Lung (tissue), 12 donors: ENCODE measurements around the gene KCTD11. TPM values are rescaled to one million over a fixed set of nuclear protein-coding genes. Genes with fewer than 3 reads are reported as not detected.

Experiments used
- ATAC-seq: fragments of 200-7000 bp; cut with Tn5 transposase; one replicate; pipeline ENCODE4 v1.9.1; 2020; ENCODE audit warnings: moderate number of reproducible peaks; ENCODE audit not compliant: insufficient read depth, low FRiP score
- DNase-seq, 3 donors: peaks; one replicate each; pipeline ENCODE4 v3.0.0-alpha.2; 2013 to 2017
- H3K27ac ChIP-seq, 2 donors: one replicate each; pipeline ENCODE4 v1.5.1; 2013; ENCODE audit warnings: mild to moderate bottlenecking in 2 of 2, moderate library complexity in 2 of 2, control low read depth in 1 of 2, inconsistent platforms in 1 of 2, low read depth in 1 of 2, low read length in 1 of 2
- H3K27me3 ChIP-seq, 3 donors: one replicate each; pipeline ENCODE4 v1.5.1; 2013; ENCODE audit warnings: low read length in 2 of 3; ENCODE audit not compliant: control insufficient read depth in 3 of 3, insufficient read depth in 3 of 3
- H3K36me3 ChIP-seq, 4 donors: one replicate each; pipeline ENCODE4 v1.5.1; 2013; ENCODE audit warnings: low read length in 4 of 4, mild to moderate bottlenecking in 1 of 4, moderate library complexity in 1 of 4; ENCODE audit not compliant: control insufficient read depth in 4 of 4, insufficient read depth in 4 of 4
- H3K4me1 ChIP-seq, 5 donors: one replicate each; pipeline ENCODE4 v1.5.1; 2013; ENCODE audit warnings: low read length in 5 of 5, mild to moderate bottlenecking in 2 of 5, moderate library complexity in 1 of 5; ENCODE audit not compliant: control insufficient read depth in 5 of 5, insufficient read depth in 5 of 5
- H3K4me3 ChIP-seq: one replicate; pipeline ENCODE4 v1.5.1; 2013; ENCODE audit warnings: mild to moderate bottlenecking, control low read depth, moderate library complexity
- H3K9ac ChIP-seq, 2 donors: one replicate each; pipeline ENCODE4 v1.5.1; 2013; ENCODE audit warnings: low read length in 2 of 2, control low read depth in 1 of 2; ENCODE audit not compliant: insufficient read depth in 1 of 2
- H3K9me3 ChIP-seq, 4 donors: one replicate each; pipeline ENCODE4 v1.5.1; 2013; ENCODE audit warnings: low read length in 3 of 4, mild to moderate bottlenecking in 1 of 4, moderate library complexity in 1 of 4; ENCODE audit not compliant: control insufficient read depth in 4 of 4, insufficient read depth in 3 of 4
- WGBS, 2 donors: extraction: QIAGEN DNeasy Blood & Tissue Kit; methylation state at CpG; one replicate each; pipeline ENCODE4 v1.1.7; 2013; 5-methylcytosine and 5-hydroxymethylcytosine counted together
- polyA plus RNA-seq, 2 donors: library from polyadenylated mRNA; stranded (reverse); fragments of 200-250 nt; gene quantifications; one replicate each; pipeline ENCODE4 v1.2.1, GENCODE V29; 2013
- total RNA-seq, 2 donors: library from RNA; depleted of rRNA in 1 of 2; stranded (reverse); fragments of >200 nt in 1 of 2; gene quantifications; one replicate each; pipeline ENCODE4 v1.2.1, GENCODE V29; 2014 to 2021
- TF ChIP-seq, protein P1 (sequence below): IDR thresholded peaks from 2 replicates; pipeline ENCODE4 v1.5.1; 2012; ENCODE audit warnings: mild to moderate bottlenecking; ENCODE audit errors: control extremely low read depth, extremely low read depth
- donor health status: control.
- donor health status: control.
- donor health status: Bipolar disorder and iron deficiency.
- donor health status: healthy.
- donor health status: DM: yes; HTN: yes; CAD: no.

Gene KCTD11
- total and polyA plus RNA-seq, 4 donors: 5.9 to 14.9 (median 12.6) TPM

DNA sequence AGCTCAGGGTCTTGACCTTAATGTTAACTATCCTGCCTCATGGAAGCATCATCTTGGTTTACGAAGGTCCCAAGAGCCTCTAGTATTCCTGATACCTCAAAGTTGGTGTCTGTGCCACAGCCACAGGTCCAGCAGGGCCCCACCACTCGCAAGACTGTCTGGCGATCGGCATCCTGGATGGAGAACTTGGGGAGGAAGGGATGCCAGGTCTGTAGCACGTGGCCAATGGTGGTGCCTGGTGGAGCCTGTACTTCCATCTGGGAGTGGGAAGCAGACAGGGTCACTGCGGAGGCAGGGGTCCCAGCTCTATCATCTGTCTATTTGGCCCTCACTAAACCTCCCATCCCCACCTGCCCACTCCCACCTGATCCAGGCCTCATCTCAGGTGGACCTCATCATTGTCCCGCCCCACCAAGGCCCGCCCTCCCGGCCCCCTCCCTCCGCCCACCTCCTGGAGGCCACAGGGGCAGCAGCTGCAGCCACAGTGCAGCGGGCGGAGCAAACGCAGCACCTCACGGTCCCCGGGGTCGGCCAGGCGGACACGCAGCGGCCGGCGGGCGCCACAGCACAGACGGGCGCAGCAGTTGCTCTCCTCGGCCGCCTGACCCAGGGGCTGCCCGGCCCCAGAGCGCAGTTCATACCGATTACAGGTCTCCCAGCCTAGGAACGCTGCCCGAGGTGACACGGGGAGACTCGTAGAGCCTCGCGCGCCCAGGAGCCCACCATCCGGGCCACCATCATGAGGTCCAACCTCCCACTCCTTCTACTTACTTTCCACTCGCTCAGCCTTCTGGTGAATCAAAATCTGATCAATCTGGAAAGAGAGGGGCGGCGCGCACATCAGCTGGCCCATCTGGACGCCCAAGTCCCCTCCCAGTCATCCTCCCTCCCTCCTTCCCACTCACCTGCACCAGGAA, 41.0 kb downstream of the KCTD11 start:
- H3K4me3 ChIP-seq: peak overlapping the region; percentile 79
- ATAC-seq (no peak), DNase-seq (no peak)
- peaks cover 0 to 4% (median 0%) of the 10 kb centered on the region in 4 donors for H3K9me3 ChIP-seq
- peaks cover 0 to 31% (median 17%) of the 10 kb centered on the region in 4 donors for H3K36me3 ChIP-seq
- no peak overlapping the region for H3K9ac ChIP-seq
- H3K4me1 ChIP-seq: peaks cover 0 to 13% (median 3%) of the 10 kb centered on the region in 5 donors
- WGBS, 2 donors: 75 to 80% methylated on average over 39 to 42 of the region's 42 CpGs
- peak overlapping the region in 1 of 2 donors; percentile 21 for H3K27ac ChIP-seq
- H3K27me3 ChIP-seq: no peaks in the 10 kb centered on the region
- TF ChIP-seq, protein P1, sequence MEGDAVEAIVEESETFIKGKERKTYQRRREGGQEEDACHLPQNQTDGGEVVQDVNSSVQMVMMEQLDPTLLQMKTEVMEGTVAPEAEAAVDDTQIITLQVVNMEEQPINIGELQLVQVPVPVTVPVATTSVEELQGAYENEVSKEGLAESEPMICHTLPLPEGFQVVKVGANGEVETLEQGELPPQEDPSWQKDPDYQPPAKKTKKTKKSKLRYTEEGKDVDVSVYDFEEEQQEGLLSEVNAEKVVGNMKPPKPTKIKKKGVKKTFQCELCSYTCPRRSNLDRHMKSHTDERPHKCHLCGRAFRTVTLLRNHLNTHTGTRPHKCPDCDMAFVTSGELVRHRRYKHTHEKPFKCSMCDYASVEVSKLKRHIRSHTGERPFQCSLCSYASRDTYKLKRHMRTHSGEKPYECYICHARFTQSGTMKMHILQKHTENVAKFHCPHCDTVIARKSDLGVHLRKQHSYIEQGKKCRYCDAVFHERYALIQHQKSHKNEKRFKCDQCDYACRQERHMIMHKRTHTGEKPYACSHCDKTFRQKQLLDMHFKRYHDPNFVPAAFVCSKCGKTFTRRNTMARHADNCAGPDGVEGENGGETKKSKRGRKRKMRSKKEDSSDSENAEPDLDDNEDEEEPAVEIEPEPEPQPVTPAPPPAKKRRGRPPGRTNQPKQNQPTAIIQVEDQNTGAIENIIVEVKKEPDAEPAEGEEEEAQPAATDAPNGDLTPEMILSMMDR: no peak

DNA sequence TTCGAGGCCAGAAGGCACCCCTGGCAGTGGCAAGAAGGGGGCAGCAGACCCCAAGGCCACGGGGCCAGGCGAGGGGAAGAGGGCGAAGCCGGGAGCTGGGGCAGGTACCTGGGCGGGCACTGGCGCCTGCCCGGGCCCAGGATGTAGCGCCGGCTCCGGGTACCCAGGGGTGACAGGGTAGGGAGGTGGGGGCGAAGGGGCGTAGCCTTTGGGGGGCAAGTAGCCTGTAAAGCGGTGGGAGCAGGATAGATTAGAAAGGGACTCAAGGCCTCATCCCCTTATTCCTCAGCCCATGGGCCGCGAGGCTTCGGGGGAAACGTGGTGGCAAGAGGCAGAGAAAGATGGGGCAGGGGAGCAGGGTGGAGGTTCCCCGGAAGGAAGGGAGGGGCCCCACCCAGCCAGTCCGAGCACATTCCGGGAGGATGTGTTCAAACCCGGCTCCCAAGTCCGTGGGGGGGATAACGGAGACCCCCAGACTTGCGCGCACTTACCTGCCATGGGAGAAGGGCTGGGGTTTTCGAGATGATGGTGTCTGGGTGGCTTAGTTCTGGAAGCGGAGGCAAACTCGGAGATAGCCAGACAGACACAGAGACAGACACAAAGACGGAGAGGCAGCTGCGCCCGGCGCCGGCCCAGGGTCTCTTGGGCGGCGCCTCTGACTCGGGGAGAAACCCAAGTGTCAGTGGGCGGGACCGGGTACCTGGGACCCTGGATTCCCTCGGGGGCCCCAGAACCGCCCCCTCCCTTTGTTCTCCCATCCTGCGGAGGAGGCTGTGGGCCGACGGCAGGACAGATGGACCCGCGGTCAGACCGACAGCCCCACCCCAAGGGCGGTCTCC, 41.9 kb downstream of the KCTD11 start:
- TF ChIP-seq, protein P1: no peak
- H3K27me3 ChIP-seq: no peaks in the 10 kb centered on the region
- WGBS, 2 donors: 5% methylated on average over 45 to 48 of the region's 48 CpGs
- ATAC-seq (no peak), DNase-seq (peak in 2 of 3 donors; percentile 32 to 47)
- H3K9me3 ChIP-seq: peaks cover 0 to 4% (median 0%) of the 10 kb centered on the region in 4 donors
- H3K9ac ChIP-seq: peak overlapping the region; percentile 49 to 61
- peak overlapping the region; percentile 79 for H3K4me3 ChIP-seq
- H3K27ac ChIP-seq: peak overlapping the region; percentile 79 to 99
- peaks cover 0 to 13% (median 3%) of the 10 kb centered on the region in 5 donors for H3K4me1 ChIP-seq
- peaks cover 0 to 25% (median 16%) of the 10 kb centered on the region in 4 donors for H3K36me3 ChIP-seq

DNA sequence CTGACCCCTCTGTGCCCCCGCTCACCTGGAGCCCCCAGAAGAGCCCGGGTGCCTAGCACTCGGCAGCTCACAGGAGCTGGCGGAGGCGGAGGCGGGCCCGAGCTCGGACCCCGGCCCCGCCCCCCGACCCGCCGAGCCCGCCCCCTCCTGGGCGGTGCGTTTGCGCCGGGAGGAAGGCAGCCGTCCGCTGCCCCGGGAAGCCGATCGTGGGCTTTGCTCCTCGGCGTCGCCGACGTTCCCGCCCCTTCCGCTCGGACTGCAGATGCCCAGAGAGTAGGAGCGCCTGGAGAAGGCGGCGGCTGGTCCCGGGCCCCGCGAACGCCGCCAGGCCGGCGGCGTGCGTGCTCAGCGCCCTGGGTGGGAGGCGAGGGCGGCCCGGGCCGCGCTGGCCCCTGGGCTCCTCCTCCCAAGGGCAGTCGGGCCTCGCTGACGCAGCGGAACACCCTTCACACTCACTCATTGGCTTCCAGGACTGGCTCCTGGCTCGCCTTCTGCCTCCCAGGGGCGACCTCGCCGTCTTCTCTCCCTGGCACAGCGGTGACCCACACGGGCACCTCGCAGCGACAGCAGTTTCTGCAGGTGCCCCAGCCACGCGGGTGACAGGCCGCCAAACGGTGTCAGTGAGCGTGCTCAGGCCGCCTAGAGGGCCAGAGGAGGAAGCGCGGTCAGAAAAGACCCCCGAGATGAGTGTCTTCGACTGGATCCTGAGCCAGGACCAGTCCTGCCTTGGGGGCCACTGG, 42.7 kb downstream of the KCTD11 start, which contains the start of gene PLSCR3:
Gene PLSCR3 (minus strand): TSS at position 74 of the 740 bp plus-strand sequence. CDS start 415 bp downstream, outside the sequence.
- ATAC-seq (peak; percentile 93), DNase-seq (peak; percentile 88 to 93 (median 91))
- 0 to 1% methylated on average over 56 to 71 of the region's 71 CpGs for WGBS, 2 donors
- Histone ChIP-seq H3K4me3 (peak within 1 kb of the TSS; percentile 79), H3K36me3 (peaks cover 0 to 19% (median 12%) of the 10 kb centered on the region in 4 donors), H3K27me3 (no peaks in the 10 kb centered on the region), H3K27ac (peak within 1 kb of the TSS; percentile 87 to 99), H3K4me1 (peaks cover 0 to 13% (median 3%) of the 10 kb centered on the region in 5 donors), H3K9ac (peak within 1 kb of the TSS; percentile 49 to 66), H3K9me3 (peaks cover 0 to 4% (median 0%) of the 10 kb centered on the region in 4 donors)
- TF ChIP-seq, protein P1: no peak
